ENCODE results near the gene HOXB2. TPM values are rescaled to one million over a fixed set of nuclear protein-coding genes. Genes with fewer than 3 reads are reported as not detected.

HOXB2 gene
- total RNA-seq, 2 donors from 2014 or later: 2.5 to 7.0 TPM

DNA sequence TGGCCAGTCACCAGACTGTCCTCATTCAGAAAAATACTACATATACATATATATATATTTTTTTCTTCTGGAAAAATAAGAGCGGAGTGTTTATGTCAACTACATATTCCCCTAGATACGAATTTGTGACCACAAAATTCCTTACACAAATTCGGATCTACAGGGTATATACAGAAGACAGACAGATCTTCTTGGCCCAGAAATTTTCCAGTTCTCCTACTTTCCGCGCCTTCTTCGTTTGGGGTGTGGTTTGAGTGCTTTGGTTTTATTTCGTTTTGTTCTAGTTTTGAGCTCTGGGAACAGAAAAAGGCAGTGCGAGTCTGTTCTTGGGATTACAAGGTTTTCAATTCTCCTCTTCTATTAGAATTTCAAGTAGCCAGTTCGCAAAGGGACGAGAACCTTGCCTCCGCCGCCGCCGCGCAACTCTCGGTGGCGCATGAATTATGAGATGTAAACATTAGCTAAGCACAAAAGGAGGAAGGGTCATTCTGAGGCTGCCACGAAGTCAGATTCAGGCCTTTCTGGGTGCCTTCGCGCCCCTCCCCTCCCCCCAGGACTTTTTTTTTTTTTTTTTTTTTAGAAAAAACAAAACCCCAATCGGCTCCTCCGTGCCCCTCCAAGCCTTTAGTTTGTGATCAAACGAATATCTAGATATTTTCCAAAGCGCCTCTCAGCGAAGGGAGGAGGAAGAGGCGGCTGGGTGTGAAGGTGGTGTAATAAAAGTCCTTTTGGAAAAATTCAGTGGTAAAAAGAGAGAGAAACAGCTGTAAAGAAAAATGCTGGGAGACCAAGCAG is 35.0 kb upstream of the HOXB2 start:
- ATAC-seq: peak; percentile 37
- peak in 1 of 2 donors; percentile 57 for DNase-seq
- intact Hi-C loops (cut with DNase I, micrococcal nuclease): loop anchor here in 1 of 2 donors (5.0 kb wide), 1 partner anchor 88 kb away; no protein-coding TSS in a partner anchor

DNA sequence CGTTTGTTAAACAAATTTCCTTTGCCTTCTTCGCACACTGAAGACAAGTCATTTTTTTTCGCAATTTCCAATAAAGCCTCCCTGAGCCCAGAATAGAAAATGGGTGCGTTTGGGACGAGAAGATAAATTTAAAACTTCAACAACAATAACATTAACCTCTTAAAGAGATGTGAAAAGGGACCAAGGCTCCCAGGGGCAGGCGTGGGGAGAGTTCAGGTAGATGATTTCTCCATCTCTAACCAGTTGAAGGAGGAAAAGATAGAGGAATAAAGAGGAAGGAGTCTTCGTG is 34.5 kb upstream of the HOXB2 start:
- no peak for ATAC-seq
- DNase-seq: no peak
- intact Hi-C loops (cut with DNase I, micrococcal nuclease): loop anchor here in 1 of 2 donors (5.0 kb wide), 1 partner anchor 87 kb away; no protein-coding TSS in a partner anchor

DNA sequence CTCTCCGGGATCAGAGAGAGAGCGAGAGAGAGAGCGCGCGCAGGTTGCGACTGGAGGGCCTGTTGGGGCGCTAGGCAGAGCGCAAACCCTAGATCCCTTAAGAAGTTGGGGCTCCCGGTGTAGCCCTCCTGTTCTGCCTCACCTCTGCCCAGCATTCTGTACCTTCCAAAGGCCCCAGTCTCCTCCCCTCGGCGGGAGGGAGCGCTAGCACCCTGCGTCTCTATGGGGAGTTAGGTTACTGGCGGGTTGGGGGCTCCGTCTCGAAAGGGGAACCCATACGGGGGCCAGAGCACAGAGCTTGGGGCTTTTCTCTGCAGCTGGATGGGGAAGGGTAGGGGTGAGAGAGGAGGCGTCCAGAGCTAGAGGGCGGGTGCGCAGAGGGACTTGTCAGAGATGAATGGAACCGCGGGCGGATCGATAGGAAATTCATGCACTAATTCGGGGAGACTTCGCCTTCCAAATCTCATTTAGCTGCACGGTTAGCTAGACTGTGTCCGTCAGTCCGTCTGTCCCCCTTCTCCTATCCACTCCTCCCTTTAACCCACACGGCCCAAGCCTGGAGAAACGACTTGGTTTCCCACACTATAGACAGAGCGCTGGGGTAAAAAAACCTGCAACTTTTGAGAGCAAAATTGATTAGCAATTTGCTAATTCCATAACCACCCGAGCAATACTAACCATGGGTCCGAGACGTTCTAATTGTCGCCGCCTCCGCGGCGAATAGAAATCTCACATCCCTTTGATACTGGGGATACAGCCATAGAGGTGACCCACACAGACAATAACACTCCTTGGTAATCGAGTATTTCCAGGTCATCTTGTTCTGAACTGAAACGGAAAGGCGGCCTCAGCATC is 33.9 kb upstream of the HOXB2 start:
- DNase-seq (no peak), ATAC-seq (no peak)
- intact Hi-C loops (cut with DNase I, micrococcal nuclease): loop anchor here in 1 of 2 donors (5.0 kb wide), 1 partner anchor 87 kb away; no protein-coding TSS in a partner anchor

DNA sequence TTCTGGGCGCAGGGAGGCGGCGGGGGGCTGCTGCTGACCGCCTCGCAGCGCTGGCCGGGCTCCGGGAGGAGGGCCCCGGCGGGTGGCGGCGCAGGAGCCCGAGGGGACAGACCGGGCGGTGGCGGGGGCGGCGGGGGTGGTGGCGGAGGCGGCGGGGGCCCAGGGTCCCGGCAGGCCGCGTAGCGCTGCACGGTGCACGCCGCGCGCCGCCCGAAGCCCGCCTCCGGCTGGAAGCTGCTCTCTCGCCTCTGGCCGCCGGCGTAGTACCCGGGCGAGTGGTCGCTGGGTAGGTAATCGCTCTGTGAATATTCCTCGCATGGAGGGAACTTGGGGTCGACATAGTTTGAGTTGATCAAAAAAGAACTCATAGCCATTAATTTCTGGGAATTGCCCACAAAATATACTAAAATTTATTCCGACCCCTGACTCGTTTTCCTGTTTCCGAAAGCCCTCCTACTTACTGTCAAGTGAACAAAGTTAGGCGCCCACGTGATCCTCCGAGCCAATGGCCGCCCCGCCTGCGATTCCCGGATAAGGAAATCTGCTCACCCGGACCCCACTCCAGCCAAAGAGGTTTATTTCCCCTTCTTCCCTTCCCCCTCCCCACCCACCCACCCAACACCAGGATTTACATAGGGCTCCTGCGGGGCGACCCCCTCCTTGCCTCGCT is 33.2 kb upstream of the HOXB2 start, which contains the start of gene HOXB4:
HOXB4 (minus strand) TSS at position 405 of the 670 bp plus-strand sequence; CDS start at position 374, 31 bp downstream.
- no peak for ATAC-seq
- intact Hi-C loops (cut with DNase I, micrococcal nuclease): loop anchor here in 1 of 2 donors (5.0 kb wide), 1 partner anchor 86 kb away; no protein-coding TSS in a partner anchor
- peak; percentile 76 to 84 for DNase-seq

DNA sequence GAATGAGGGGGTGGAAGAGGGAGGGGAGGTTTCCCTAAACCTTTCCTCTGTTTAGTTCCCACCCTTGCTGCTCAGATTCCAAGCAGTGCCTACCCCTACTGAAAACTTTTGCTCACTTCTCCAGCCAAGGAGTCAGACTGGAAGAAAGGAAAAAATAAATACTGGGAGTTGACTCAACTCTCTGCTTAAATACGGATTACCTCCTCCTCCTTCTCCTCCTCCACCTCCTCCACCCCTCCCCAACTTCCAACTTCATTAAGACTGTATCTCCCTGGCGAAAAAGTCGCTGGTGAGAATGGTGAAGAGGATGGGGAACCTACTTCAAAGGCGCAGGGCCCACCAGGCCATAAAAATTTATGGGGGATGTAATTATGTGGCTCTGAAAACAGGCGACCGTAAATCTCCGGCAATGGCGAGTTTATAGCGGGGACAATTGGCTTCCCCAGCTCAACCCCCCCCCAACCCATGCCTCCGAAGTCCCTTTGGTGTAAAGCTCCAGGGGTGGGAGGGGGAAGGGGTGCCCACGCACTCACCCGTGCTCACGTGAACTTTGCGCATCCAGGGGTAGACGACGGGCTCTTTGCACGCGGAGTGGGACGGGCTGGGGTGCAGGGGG is 32.5 kb upstream of the HOXB2 start:
- peak in 1 of 2 donors; percentile 58 for DNase-seq
- peak; percentile 34 for ATAC-seq
- intact Hi-C loops (cut with DNase I, micrococcal nuclease): loop anchor here in 1 of 2 donors (5.0 kb wide), 1 partner anchor 85 kb away; no protein-coding TSS in a partner anchor

DNA sequence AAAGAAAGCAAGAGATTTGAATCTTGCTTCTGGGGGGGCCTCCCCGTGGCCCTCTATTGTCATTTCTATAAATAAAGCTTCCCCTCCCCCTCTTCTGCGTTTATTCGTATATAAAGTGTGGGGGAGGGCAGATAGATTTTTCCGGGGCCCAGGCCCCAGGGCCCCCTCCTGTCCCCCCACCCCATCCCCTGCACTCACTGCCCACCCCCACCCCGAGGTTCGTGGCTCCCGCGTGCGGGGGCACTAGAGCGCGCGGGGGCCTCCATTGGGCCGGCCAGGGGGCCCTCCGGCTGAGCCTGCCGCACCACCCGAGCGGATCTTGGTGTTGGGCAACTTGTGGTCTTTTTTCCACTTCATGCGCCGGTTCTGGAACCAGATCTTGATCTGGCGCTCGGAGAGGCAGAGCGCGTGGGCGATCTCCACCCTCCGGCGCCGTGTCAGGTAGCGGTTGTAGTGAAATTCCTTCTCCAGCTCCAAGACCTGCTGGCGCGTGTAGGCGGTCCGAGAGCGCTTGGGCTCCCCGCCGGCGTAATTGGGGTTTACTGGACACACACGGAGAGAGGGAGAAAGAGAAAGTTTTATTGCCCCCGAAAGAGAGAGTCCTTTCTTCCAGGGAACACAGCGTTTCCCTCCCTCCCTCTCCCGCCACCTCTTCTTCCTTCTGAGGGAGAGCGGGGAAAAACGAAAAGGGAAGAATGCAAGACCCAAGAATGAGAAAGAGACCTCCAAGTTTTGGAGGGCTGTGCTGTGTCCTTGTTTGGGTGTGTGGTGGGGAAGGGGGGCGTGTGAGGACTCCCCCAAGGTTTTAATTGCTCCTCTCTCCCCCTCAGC is 31.8 kb upstream of the HOXB2 start:
- intact Hi-C loops (cut with DNase I, micrococcal nuclease): loop anchor here in 1 of 2 donors (5.0 kb wide), 1 partner anchor 84 kb away; no protein-coding TSS in a partner anchor
- no peak for ATAC-seq
- no peak for DNase-seq

DNA sequence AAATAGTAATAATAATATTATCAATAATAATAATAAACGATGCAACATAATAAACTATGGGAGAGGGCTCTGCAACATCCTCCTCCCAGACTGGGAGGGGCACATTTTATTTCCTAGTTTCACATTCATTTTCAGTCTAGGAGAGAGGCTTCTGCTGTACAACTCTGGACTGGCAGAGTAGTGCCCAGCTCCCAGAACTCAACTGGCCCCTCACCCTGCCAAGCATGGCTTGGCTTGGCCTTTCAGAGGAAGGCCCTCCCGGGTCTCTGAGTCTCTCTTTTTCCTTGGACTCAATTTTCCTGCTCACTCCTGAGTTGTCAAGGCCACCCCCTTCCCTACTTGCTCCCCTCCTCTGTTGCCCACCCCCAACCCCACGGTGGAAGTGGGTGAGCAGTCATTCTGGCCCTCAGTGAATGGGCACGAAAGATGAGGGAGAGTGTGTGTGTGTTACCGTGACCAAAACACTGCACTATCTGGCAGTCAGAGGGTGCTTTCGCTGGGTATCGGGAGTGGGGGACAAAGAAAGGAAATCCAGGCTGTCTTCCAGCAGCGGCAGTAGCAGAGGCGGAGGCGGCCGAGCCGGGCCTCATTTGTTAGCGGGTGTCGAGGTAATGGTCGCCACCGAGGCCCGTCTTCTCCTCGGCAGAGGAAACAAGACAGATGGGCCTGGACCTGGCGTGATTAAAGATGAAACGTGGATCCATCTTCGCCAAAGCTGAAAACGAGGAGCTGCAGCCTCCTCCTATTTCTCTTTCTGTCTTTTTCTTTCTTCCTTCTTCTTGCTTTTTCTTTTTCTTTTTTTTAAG is 31.0 kb upstream of the HOXB2 start:
- ATAC-seq: no peak
- no peak for DNase-seq
- intact Hi-C loops (cut with DNase I, micrococcal nuclease): loop anchor here in 1 of 2 donors (5.0 kb wide), 1 partner anchor 84 kb away; no protein-coding TSS in a partner anchor

DNA sequence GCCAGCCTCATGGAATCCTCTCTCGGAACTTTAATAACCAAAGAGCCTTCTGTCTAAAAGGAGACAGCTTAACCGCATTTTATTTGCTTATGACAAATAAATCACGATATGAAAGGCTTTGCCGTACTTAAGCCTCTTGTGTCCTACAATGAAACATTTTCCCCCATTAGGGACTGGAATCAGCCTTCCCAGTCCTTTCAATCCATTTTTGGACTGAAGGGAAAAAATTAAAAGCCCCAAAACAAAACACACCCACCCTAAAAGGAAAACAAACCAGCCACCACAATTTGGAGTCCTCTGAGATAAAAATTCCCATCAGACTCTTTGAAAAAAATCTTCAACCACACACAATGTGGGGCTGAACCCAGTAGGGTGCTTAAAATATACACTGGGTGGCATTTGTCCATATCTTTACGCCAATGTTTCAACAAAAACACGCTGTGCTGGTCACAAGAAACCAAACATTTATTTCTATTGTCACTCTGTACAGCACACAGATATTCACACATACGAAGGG is 30.2 kb upstream of the HOXB2 start:
- intact Hi-C loops (cut with DNase I, micrococcal nuclease): loop anchor here in 1 of 2 donors (5.0 kb wide), 1 partner anchor 83 kb away; no protein-coding TSS in a partner anchor
- ATAC-seq (no peak), DNase-seq (no peak)

DNA sequence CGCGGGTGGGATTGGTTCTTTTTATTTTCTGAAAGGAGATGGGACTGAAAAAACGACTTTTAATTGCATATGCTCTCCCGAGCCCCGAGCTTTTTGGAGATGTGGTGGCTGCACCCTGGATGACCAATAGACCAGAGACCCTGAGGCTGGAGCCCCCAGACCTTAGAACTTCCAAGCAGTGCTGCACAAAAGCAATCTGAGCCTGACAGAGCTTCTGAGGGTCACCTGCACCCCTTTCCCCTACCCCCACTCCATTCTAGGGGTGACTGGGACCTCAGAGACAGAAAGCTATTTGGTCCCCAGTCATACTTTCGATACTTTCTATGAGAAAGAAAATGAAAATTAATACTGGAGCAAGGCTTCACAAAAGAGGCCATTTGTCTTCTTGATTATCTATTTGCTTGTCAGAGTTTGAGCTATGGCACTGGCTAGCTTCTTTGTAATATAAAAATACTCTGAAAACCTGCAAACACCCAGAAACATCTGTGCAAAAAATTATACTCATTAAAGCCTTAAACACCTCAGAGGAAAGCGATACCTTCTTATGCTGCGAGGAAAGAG is 29.7 kb upstream of the HOXB2 start:
- DNase-seq: no peak
- ATAC-seq: no peak
- intact Hi-C loops (cut with DNase I, micrococcal nuclease): loop anchor here in 1 of 2 donors (5.0 kb wide), 1 partner anchor 82 kb away; no protein-coding TSS in a partner anchor

DNA sequence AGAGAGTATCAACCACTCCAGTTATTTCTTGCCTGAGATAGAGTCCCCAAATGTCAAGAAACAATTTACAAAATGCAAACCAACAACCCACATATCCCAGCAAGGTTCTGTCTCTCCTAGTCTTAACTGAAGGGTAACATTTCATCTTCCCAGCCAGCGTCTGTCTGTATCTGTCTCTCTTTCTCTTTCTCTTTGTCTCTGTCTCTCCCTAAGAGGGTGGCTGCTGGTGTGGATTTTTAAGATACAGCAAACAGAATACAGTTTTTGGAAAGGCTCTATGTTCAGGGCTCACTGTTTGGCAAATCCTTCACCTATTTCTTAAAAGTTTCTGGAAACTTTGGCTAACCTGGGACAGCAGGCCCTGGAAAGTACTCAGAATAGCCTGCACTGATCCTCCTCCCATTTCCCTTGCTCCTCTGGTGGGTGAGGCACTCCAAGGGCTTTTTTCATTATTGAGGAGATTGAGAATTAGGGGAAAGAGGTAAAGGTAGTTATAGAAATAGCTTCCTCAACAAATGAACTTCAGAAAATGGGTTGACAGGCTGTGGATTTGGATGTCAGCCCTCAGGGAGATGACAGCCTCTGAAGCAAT is 27.0 kb upstream of the HOXB2 start:
- DNase-seq (no peak), ATAC-seq (no peak)
- intact Hi-C loops (cut with DNase I, micrococcal nuclease): no loop called here

DNA sequence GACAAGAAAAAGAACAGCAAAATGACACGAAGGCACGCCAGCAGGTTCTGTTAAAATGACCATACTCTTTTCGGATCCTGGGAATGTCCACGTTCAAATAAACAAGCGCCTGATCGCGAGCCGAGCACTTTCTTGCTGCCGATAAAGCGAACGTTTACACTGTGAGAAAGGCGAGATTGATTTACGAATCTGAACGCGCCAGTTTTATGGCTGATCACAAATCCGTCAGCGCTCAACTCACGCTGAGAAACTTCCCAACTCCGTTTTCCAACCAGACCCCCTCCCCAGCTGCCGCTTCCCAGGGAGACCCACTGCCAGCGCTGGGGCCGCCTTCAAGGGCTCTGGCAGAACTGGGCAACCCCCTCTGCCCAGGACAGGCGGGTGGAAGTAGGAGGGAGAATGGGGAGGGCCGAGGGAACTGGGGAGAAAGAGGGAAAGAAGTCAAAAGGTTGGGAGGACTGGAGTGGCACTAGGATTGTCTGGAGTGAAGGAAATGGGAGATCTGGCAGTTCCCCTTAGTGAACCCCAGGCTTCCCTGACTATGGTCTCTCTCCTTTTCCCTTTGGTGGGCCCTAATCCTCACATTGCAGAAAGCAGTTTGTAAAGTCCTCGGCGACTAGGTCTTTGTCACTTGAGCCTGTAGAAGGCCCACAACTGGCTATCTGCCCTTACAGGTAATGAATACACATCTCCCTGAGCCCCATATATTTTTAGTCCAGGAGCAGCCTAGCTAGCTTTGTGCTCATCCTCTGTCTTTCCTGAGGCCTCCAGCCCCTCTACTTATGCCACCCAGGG is 26.3 kb upstream of the HOXB2 start:
- no peak for DNase-seq
- intact Hi-C loops (cut with DNase I, micrococcal nuclease): no loop called here
- ATAC-seq: no peak

DNA sequence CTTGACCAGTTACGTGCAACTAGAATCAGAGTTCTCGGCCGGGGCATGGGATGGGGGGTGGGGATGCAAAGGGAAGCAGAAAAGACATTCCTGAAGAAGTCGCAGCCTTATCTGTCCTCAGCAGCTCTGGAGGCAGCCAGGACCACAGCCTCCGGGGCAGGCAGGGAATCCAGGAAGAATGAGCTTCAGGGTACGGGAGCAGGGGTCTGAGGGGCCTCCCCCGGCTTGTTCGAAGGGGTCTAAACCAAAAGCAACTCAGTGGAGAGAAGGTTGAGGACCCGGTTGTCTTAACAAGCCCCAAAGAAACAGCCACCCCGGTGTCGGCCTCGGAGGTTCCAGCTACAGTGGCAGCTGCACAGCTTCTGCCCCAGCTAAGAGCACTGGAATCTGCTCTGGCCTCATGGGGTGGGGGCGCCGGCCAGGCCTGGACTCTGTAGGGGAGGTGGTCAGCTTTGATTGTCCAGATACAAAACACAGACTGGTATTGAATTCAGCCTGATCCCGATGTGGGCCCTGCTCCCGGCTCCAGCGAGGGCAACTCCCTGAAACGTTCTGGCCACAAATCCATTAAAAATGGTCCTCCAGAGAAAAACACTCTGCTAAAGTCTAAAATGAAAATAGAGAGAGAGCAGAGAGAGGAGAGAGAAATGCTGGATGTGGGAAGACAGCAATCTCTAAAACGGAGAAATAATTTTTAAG is 25.6 kb upstream of the HOXB2 start:
- no peak for ATAC-seq
- peak; percentile 9 to 23 for DNase-seq
- intact Hi-C loops (cut with DNase I, micrococcal nuclease): no loop called here

DNA sequence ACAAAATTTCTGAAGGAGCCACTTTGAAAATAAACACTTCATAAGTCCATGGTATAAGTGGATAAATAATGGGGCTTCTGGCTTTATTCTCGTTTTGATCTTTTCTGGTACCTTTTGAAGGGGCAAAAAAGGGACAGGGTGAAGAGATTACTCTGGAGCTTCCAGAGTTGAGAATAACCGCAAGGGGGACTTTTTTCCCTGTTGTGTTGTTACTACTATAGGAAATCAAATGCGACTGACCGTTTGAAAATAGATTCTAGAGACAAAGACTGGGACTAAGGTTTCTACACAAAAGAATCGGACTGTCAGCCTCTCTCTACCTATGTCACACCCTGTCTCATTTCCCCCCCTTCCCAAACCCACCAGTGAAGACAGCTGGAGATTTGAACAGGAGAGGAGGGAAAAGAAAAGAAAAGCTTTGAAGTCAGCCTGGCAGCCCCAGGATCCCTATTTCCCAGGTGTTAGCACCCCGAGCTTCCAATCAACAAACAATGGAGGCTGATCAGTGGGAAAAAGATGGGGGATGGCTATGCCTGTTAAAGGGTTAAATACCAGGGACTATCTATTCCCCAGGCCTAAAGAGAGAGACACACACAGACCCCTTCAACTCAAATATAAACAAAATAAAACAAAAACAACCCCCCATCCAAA is 24.9 kb upstream of the HOXB2 start:
- DNase-seq (no peak), ATAC-seq (no peak)
- intact Hi-C loops (cut with DNase I, micrococcal nuclease): no loop called here

DNA sequence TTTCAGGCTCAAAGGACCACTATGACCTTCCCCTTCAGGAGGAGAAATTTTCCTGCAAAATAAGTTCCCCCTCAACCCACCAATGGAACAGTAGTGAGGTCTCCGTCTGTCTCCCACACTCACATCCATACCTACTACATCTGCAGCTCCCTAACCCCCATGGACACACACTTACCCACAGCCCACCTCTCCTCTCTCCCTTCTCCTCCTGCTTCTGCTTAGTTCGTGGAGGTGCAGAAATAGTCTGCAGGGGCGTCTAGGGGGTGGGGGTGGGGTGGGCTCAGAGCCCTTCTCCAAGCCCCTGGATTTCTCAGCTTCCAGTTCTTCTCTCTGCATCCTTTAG is 24.3 kb upstream of the HOXB2 start:
- intact Hi-C loops (cut with DNase I, micrococcal nuclease): no loop called here
- ATAC-seq: no peak
- DNase-seq: no peak
